HEK293 (cell line): ENCODE measurements around the gene NCMAP.

Experiments used
- ZNF19 ChIP-seq: fragments of 450-650 bp; formaldehyde crosslinking; IDR thresholded peaks from 2 replicates; pipeline ENCODE4; 2016; ENCODE audit warnings: missing biosample characterization, missing genetic modification characterization, low read depth
- ZNF670 ChIP-seq: fragments of 450-650 bp; formaldehyde crosslinking; IDR thresholded peaks from 2 replicates; pipeline ENCODE4 v1.5.1; 2016; ENCODE audit warnings: missing biosample characterization, missing genetic modification characterization, low read depth
- TF ChIP-seq, protein P1 (sequence below): fragments of 450-650 bp; IDR thresholded peaks from 2 replicates; pipeline ENCODE4 v1.5.1; 2018; ENCODE audit warnings: missing biosample characterization, mild to moderate bottlenecking, missing genetic modification characterization
- TF ChIP-seq, protein P2 (sequence below): fragments of 450-650 bp; formaldehyde crosslinking; IDR thresholded peaks from 2 replicates; pipeline ENCODE4 v1.5.1; 2016; ENCODE audit warnings: missing biosample characterization, missing genetic modification characterization

GRCh38 chr1:24594328-24594598, 38.4 kb downstream of the NCMAP start:
- TF ChIP-seq, protein P1, sequence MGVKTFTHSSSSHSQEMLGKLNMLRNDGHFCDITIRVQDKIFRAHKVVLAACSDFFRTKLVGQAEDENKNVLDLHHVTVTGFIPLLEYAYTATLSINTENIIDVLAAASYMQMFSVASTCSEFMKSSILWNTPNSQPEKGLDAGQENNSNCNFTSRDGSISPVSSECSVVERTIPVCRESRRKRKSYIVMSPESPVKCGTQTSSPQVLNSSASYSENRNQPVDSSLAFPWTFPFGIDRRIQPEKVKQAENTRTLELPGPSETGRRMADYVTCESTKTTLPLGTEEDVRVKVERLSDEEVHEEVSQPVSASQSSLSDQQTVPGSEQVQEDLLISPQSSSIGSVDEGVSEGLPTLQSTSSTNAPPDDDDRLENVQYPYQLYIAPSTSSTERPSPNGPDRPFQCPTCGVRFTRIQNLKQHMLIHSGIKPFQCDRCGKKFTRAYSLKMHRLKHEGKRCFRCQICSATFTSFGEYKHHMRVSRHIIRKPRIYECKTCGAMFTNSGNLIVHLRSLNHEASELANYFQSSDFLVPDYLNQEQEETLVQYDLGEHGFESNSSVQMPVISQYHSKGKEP: no peak
- TF ChIP-seq ZNF19 (tag by site-specific recombination): no peak
- TF ChIP-seq, protein P2, sequence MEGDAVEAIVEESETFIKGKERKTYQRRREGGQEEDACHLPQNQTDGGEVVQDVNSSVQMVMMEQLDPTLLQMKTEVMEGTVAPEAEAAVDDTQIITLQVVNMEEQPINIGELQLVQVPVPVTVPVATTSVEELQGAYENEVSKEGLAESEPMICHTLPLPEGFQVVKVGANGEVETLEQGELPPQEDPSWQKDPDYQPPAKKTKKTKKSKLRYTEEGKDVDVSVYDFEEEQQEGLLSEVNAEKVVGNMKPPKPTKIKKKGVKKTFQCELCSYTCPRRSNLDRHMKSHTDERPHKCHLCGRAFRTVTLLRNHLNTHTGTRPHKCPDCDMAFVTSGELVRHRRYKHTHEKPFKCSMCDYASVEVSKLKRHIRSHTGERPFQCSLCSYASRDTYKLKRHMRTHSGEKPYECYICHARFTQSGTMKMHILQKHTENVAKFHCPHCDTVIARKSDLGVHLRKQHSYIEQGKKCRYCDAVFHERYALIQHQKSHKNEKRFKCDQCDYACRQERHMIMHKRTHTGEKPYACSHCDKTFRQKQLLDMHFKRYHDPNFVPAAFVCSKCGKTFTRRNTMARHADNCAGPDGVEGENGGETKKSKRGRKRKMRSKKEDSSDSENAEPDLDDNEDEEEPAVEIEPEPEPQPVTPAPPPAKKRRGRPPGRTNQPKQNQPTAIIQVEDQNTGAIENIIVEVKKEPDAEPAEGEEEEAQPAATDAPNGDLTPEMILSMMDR: no peak
- TF ChIP-seq ZNF670 (tag by site-specific recombination): no peak
